HEK293 (cell line): Measurements from ENCODE around the gene PLA2G3.

Source experiments
- SCRT1 ChIP-seq: fragments of 450-650 bp; formaldehyde crosslinking; IDR thresholded peaks from 2 replicates; pipeline ENCODE4 v1.5.1; 2016; ENCODE audit warnings: missing biosample characterization, missing genetic modification characterization, borderline replicate concordance
- ZBTB8A ChIP-seq: fragments of 450-650 bp; formaldehyde crosslinking; IDR thresholded peaks from 2 replicates; pipeline ENCODE4 v1.5.1; 2016; ENCODE audit warnings: missing biosample characterization, missing genetic modification characterization
- ZNF404 ChIP-seq: fragments of 450-650 bp; formaldehyde crosslinking; IDR thresholded peaks from 2 replicates; pipeline ENCODE4 v1.5.1; 2017; ENCODE audit warnings: missing biosample characterization, missing genetic modification characterization
- ZNF747 ChIP-seq: fragments of 450-650 bp; formaldehyde crosslinking; IDR thresholded peaks from 2 replicates; pipeline ENCODE4 v1.5.1; 2016; ENCODE audit warnings: missing biosample characterization, missing genetic modification characterization
- TF ChIP-seq, protein P1 (sequence below): fragments of 450-650 bp; formaldehyde crosslinking; IDR thresholded peaks from 2 replicates; pipeline ENCODE4 v1.5.1; 2016; ENCODE audit warnings: missing biosample characterization, missing genetic modification characterization

DNA sequence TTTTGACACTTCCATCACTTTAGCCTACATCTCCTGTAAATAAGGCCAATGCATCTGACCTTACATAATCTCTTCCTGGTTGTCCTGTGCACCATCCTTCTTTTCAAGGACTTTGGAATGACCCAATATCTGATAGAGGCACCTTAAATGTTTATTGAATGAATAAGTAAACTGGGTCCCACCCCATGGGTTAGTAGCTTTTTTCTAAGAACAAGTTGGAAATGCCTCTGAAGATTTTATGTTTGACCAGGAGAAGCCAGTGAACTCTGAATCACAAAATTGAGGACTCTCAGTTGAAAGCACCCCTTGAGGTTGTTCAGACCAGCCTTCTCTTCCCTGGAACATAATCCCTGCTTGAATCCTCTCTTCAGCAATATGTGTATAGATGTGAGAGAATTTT is 21.1 kb upstream of the PLA2G3 start:
- TF ChIP-seq SCRT1 (tag by site-specific recombination) = no peak
- TF ChIP-seq, protein P1, sequence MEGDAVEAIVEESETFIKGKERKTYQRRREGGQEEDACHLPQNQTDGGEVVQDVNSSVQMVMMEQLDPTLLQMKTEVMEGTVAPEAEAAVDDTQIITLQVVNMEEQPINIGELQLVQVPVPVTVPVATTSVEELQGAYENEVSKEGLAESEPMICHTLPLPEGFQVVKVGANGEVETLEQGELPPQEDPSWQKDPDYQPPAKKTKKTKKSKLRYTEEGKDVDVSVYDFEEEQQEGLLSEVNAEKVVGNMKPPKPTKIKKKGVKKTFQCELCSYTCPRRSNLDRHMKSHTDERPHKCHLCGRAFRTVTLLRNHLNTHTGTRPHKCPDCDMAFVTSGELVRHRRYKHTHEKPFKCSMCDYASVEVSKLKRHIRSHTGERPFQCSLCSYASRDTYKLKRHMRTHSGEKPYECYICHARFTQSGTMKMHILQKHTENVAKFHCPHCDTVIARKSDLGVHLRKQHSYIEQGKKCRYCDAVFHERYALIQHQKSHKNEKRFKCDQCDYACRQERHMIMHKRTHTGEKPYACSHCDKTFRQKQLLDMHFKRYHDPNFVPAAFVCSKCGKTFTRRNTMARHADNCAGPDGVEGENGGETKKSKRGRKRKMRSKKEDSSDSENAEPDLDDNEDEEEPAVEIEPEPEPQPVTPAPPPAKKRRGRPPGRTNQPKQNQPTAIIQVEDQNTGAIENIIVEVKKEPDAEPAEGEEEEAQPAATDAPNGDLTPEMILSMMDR (tag by site-specific recombination) = no peak
- no peak for TF ChIP-seq ZNF747
- no peak for TF ChIP-seq ZNF404 (tag by site-specific recombination)
- no peak for TF ChIP-seq ZBTB8A (tag by site-specific recombination)
